WERI-Rb-1 (cell line): ENCODE data around the gene BMP5.

ENCODE experiments used
- DNase-seq: peaks from one replicate; pipeline ENCODE4 v3.0.0-alpha.2; 2020
- H3K27ac ChIP-seq: fragments of 250-450 bp; sonication (Bioruptor Pico); 2 replicates; pipeline ENCODE4 v1.5.1; 2020; ENCODE audit warnings: mild to moderate bottlenecking, moderate library complexity
- H3K27me3 ChIP-seq: fragments of 250-450 bp; sonication (Bioruptor Pico); 2 replicates; pipeline ENCODE4 v1.5.1; 2021; ENCODE audit warnings: mild to moderate bottlenecking, low read depth, moderate library complexity; ENCODE audit not compliant: insufficient read depth, severe bottlenecking
- H3K36me3 ChIP-seq: fragments of 250-450 bp; sonication (Bioruptor Pico); 2 replicates; pipeline ENCODE4 v1.5.1; 2020; ENCODE audit warnings: mild to moderate bottlenecking, moderate library complexity
- H3K4me3 ChIP-seq: 2 replicates; pipeline ENCODE4 v1.5.1; 2011; ENCODE audit warnings: low read depth, mild to moderate bottlenecking, control low read depth, low read length
- H3K9me3 ChIP-seq: fragments of 250-450 bp; sonication (Bioruptor Pico); 2 replicates; pipeline ENCODE4 v1.5.1; 2021; ENCODE audit warnings: mild to moderate bottlenecking, moderate library complexity; ENCODE audit not compliant: severe bottlenecking
- TF ChIP-seq, protein P1 (sequence below): IDR thresholded peaks from 2 replicates; pipeline ENCODE4 v1.5.1; 2011; ENCODE audit warnings: low read depth, mild to moderate bottlenecking, control low read depth, inconsistent platforms, low read length

Gene BMP5

DNA sequence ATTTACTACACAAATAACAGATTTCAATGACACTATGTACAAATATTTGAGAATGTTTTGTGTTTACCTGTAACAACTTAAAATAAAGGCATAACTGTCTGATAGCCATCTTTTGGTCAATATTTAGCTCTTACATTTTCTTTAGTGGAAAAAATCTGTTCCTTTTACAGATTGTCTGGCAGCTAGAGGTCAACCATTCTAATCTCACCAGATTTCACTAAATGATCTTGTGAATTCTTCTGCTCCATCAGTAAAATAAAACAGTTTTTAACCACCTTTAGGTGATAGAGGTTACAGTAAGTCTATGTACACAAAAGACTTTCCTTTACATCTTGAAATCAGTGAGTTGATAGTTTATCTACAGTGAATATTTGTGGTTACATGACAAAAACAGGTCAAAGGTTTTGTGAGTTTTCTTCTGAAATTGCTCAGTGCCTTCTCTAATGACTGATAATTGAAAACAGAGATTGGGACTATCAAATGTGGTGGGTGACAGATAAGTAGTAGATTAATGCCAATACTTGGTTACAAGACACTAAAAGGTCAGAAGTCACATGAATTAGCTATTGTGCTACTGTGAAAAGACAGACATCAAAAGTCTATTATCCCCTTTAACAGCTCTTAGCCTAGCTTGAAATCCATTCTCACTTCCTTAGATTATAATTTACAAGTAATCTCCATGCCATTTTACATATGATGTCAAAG lies 47.4 kb downstream of the BMP5 start:
- Histone ChIP-seq H3K4me3 (no peak overlapping the region), H3K27ac (no peak overlapping the region), H3K9me3 (no peaks in the 10 kb centered on the region), H3K36me3 (no peaks in the 10 kb centered on the region), H3K27me3 (no peaks in the 10 kb centered on the region)
- TF ChIP-seq, protein P1, sequence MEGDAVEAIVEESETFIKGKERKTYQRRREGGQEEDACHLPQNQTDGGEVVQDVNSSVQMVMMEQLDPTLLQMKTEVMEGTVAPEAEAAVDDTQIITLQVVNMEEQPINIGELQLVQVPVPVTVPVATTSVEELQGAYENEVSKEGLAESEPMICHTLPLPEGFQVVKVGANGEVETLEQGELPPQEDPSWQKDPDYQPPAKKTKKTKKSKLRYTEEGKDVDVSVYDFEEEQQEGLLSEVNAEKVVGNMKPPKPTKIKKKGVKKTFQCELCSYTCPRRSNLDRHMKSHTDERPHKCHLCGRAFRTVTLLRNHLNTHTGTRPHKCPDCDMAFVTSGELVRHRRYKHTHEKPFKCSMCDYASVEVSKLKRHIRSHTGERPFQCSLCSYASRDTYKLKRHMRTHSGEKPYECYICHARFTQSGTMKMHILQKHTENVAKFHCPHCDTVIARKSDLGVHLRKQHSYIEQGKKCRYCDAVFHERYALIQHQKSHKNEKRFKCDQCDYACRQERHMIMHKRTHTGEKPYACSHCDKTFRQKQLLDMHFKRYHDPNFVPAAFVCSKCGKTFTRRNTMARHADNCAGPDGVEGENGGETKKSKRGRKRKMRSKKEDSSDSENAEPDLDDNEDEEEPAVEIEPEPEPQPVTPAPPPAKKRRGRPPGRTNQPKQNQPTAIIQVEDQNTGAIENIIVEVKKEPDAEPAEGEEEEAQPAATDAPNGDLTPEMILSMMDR, result no peak
- no peak for DNase-seq

DNA sequence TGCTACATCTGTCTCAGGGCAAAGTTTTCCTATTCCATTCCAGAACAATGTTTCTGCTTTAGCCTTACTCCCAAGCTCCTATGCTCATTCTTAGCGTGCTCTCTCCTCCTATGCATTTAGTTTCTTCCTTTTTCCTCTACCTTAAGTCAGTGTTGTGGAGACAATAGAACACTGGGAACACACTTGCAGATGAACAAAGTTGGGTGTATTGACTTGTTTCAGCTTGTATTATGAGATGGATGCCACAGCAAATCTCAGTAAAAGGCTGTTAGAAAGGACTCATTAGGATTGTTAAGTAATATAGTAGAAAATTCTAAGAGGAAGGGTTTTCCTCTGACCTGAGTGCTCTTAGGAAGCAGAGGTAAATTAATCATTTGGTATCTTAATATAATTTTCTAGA lies 48.4 kb downstream of the BMP5 start:
- Histone ChIP-seq H3K9me3 (no peaks in the 10 kb centered on the region), H3K27ac (no peak overlapping the region), H3K36me3 (no peaks in the 10 kb centered on the region)

DNA sequence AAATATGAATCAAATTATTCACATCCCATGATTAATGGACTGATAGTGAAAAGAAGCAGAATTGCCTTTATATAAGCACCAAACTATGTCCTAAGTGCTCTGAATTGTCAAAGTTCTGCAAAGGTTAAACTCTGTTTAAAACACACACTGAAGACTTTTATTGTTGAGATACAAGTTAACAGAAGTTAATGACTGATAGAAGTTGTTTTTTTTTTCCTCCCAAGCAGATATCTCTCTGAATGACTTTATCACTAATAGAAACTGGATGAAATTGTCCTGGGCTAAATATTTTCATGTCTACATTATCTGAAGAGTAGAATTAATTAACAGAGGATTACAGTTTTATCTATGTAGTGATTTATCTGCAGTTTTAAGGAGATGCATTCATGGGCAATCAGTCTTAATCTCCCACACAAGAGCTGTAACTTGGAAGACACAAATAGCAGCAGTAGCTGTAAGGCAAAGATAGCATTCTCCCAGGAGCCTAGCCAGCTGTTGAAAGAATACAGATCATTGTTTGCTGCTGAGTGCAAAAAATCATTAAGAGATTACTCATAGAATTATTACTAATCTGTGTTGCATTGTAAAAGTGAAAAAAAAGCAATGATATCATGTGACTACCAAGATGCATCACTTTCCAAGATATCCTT lies 49.9 kb downstream of the BMP5 start:
- Histone ChIP-seq H3K27me3 (no peaks in the 10 kb centered on the region), H3K9me3 (no peaks in the 10 kb centered on the region), H3K4me3 (no peak overlapping the region), H3K36me3 (no peaks in the 10 kb centered on the region), H3K27ac (no peak overlapping the region)
- TF ChIP-seq, protein P1, result no peak
- DNase-seq, result no peak

More for the DNA sequence above, 48.4 kb downstream of the BMP5 start:
- Histone ChIP-seq H3K27me3 (no peaks in the 10 kb centered on the region), H3K4me3 (no peak overlapping the region)
- no peak for DNase-seq
- TF ChIP-seq, protein P1, result no peak

DNA sequence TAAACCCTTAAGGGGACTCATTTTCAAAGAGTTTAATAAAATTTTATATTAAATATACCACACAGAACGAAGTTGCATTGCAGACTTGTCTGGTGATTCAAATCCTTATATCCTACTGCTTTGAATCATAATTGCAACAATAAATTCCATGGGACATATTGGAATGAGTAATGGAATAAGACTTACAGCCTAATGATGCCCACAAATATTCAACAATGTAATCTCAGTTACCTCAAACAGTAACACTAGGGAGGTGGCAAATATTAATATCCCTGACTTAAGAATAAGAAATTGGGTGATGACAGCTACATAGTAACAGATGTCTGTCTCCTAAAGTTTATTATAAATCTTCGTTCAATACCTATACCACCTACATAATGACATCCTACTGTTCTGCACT lies 52.6 kb downstream of the BMP5 start:
- Histone ChIP-seq H3K4me3 (no peak overlapping the region), H3K27ac (no peak overlapping the region), H3K36me3 (no peaks in the 10 kb centered on the region), H3K9me3 (no peaks in the 10 kb centered on the region), H3K27me3 (no peaks in the 10 kb centered on the region)
- TF ChIP-seq, protein P1, result no peak
- no peak for DNase-seq

DNA sequence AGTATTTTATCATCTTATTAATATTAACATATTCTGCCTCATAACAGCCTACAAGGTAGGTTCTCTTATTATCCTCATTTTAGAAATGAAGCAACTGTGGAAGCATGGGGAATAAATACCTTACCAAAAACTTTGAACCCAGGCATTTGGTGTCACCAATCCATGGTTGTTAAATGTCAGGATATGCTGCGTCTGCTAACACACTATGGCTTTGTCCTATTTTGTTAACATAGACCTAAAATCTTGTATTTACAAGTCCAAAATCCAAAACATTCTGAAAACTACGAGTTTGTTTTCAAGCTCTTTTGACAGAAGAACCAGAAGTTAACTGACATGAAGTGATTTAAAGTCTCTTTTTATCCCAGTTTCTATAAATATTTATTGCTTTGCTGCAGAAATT lies 53.4 kb downstream of the BMP5 start:
- Histone ChIP-seq H3K36me3 (no peaks in the 10 kb centered on the region), H3K4me3 (no peak overlapping the region), H3K27ac (no peak overlapping the region), H3K27me3 (no peaks in the 10 kb centered on the region), H3K9me3 (no peaks in the 10 kb centered on the region)
- DNase-seq, result no peak
- TF ChIP-seq, protein P1, result no peak

DNA sequence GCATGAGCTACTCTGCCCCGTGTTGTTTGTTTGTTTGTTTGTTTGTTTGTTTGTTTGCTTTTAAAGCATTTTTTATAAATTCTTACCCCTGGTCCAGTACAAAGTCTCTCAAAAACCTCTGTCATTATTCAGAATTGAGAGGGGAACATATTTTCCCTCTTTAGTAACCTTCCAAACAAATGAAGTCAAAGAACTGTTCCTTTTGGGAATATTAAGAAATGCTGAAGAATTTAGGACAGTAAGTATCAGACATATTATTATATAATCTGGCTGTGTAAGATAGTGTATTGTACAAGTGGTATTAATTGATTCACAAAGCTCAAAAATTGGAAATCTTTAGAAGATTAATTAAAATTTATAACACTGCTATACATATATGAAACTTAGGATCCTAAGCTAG lies 54.7 kb downstream of the BMP5 start:
- H3K27ac ChIP-seq, result no peak overlapping the region

More for the DNA sequence above, 54.7 kb downstream of the BMP5 start:
- no peaks in the 10 kb centered on the region for H3K36me3 ChIP-seq
- H3K9me3 ChIP-seq, result no peaks in the 10 kb centered on the region
- H3K4me3 ChIP-seq, result no peak overlapping the region
- TF ChIP-seq, protein P1, result no peak
- no peaks in the 10 kb centered on the region for H3K27me3 ChIP-seq
- DNase-seq, result no peak
